Panc1 (cell line): ENCODE measurements around the gene INAFM1. TPM values are rescaled to one million over a fixed set of nuclear protein-coding genes. Genes with fewer than 3 reads are reported as not detected.

ENCODE experiments used
- ATAC-seq: fragments of 200-7000 bp; cut with Tn5 transposase; 2 replicates; pipeline ENCODE4 v1.9.1; 2020; ENCODE audit warnings: mild to moderate bottlenecking, moderate library complexity
- BruUV-seq: library from RNA; stranded (reverse); fragments of 400-500 nt; replicated peaks from 2 replicates; lab custom pipeline; 2021; lab: Mats Ljungman, UMichigan
- CTCF ChIA-PET: fragments of 300-600 bp; sonication (Branson Sonifier 250); formaldehyde crosslinking; loops from one replicate; lab custom pipeline; 2022; ENCODE audit warnings: antibody characterized with exemption; lab: Charles Lee
- POLR2A ChIA-PET: fragments of 300-600 bp; sonication (Branson Sonifier 250); formaldehyde crosslinking; loops from one replicate; lab custom pipeline; 2022; ENCODE audit warnings: antibody characterized with exemption; lab: Charles Lee
- DNase-seq: peaks from one replicate; pipeline ENCODE4 v3.0.0-alpha.2; 2010; ENCODE audit warnings: low read depth, low spot score
- H3K27ac ChIP-seq: 2 replicates; pipeline ENCODE4 v1.5.1; 2011; ENCODE audit warnings: mild to moderate bottlenecking, low read length, inconsistent platforms
- H3K27me3 ChIP-seq: fragments of 200-500 bp; sonication (Bioruptor generic); 2 replicates; pipeline ENCODE4 v1.6.0; 2014; ENCODE audit warnings: low read length, inconsistent platforms; ENCODE audit not compliant: control insufficient read depth, insufficient read depth
- H3K36me3 ChIP-seq: fragments of 200-500 bp; sonication (Bioruptor generic); 2 replicates; pipeline ENCODE4 v1.5.1; 2014; ENCODE audit warnings: inconsistent platforms, mild to moderate bottlenecking, low read length, moderate library complexity; ENCODE audit not compliant: control insufficient read depth, insufficient read depth
- H3K4me1 ChIP-seq: 2 replicates; pipeline ENCODE4 v1.5.1; 2011; ENCODE audit warnings: inconsistent platforms, mild to moderate bottlenecking, low read length, moderate library complexity; ENCODE audit not compliant: control insufficient read depth, insufficient read depth
- H3K4me3 ChIP-seq, 2 experiments: 2 replicates each; pipeline ENCODE4 v1.5.1; 2011 to 2012; ENCODE audit warnings: low read depth in 2 of 2, low read length in 2 of 2, mild to moderate bottlenecking in 2 of 2, inconsistent platforms in 1 of 2, moderate library complexity in 1 of 2
- H3K9me3 ChIP-seq: fragments of 200-500 bp; sonication (Bioruptor generic); 2 replicates; pipeline ENCODE4 v1.5.1; 2014; ENCODE audit warnings: low read depth, mild to moderate bottlenecking, inconsistent platforms, low read length, moderate library complexity; ENCODE audit not compliant: control insufficient read depth, insufficient read depth
- CTCF ChIP-seq: fragments of 450-650 bp; IDR thresholded peaks from 2 replicates; pipeline ENCODE4 v1.5.1; 2017; ENCODE audit warnings: mild to moderate bottlenecking
- POLR2AphosphoS5 ChIP-seq: IDR thresholded peaks from 2 replicates; pipeline ENCODE4 v1.6.1; 2012; ENCODE audit warnings: mild to moderate bottlenecking, low read depth, low read length, moderate library complexity
- REST ChIP-seq, 2 experiments: IDR thresholded peaks; 2 replicates each; pipeline ENCODE4 v1.6.1; 2011 to 2012; ENCODE audit warnings: low read depth in 2 of 2, control low read depth in 1 of 2, low read length in 1 of 2, mild to moderate bottlenecking in 1 of 2, moderate library complexity in 1 of 2; ENCODE audit not compliant: insufficient read depth in 1 of 2
- SIN3A ChIP-seq: IDR thresholded peaks from 2 replicates; pipeline ENCODE4 v1.6.1; 2012; ENCODE audit warnings: low read depth, mild to moderate bottlenecking, low read length, moderate library complexity, borderline replicate concordance; ENCODE audit not compliant: insufficient read depth
- TCF7L2 ChIP-seq: IDR thresholded peaks from 2 replicates; pipeline ENCODE4 v1.6.1; 2011; ENCODE audit warnings: mild to moderate bottlenecking, low read depth, low read length, inconsistent platforms
- in situ Hi-C: cut with HindIII; loops from 2 replicates; pipeline ENCODE4 v1.10.0; 2016; ENCODE audit warnings: low sequenced_read_pairs, low pct_unique_long_range_greater_than_20kb
- intact Hi-C: fragments of 100-400 bp; cut with micrococcal nuclease; formaldehyde crosslinking; loops from one replicate; pipeline ENCODE4 v1.10.0; 2022; ENCODE audit not compliant: unreplicated experiment
- total RNA-seq: library from RNA; stranded (reverse); gene quantifications from one replicate; pipeline ENCODE4 v1.2.1, GENCODE V29; 2021; ENCODE audit not compliant: unreplicated experiment

The INAFM1 gene
- total RNA-seq, 1 experiment from 2014 or later = 13.1 TPM

GRCh38 chr19:47310819-47311218, 36.1 kb downstream of the INAFM1 start:
- CTCF ChIA-PET = no interaction called here
- BruUV-seq = no TSS peak

GRCh38 chr19:47312366-47313006, 37.8 kb downstream of the INAFM1 start:
- H3K4me1 ChIP-seq = 0 out of 2 replicates have a peak, but pooled peaks cover 3% of the 10 kb centered on the region
- TF ChIP-seq REST (IDR thresholded peaks at IDR 0.05; ENCODE audit: insufficient read depth in 1 of 2, low read depth in 2 of 2, low read length in 1 of 2) (no peak), SIN3A (no peak), TCF7L2 (no peak), CTCF (no peak), POLR2AphosphoS5 (no peak)
- no peak overlapping the region for H3K27ac ChIP-seq
- no peaks in the 10 kb centered on the region for H3K27me3 ChIP-seq
- intact Hi-C loops = no loop called here
- ChIA-PET CTCF (no interaction called here), POLR2A (no interaction called here)
- no peak overlapping the region for H3K4me3 ChIP-seq
- DNase-seq (no peak), ATAC-seq (no peak)
- no TSS peak for BruUV-seq
- no peaks in the 10 kb centered on the region for H3K9me3 ChIP-seq
- in situ Hi-C loops = no loop called here
- no peaks in the 10 kb centered on the region for H3K36me3 ChIP-seq

More at GRCh38 chr19:47310819-47311218, 36.1 kb downstream of the INAFM1 start:
- no peaks in the 10 kb centered on the region for H3K9me3 ChIP-seq
- ATAC-seq (no peak), DNase-seq (no peak)
- H3K36me3 ChIP-seq = no peaks in the 10 kb centered on the region
- in situ Hi-C loops (no loop called here), intact Hi-C loops (no loop called here)
- POLR2A ChIA-PET = no interaction called here
- 0 out of 2 replicates have a peak, but pooled peaks cover 3% of the 10 kb centered on the region for H3K4me1 ChIP-seq
- H3K27ac ChIP-seq = no peak overlapping the region
- H3K27me3 ChIP-seq = no peaks in the 10 kb centered on the region
- no peak overlapping the region for H3K4me3 ChIP-seq
- TF ChIP-seq POLR2AphosphoS5 (no peak), CTCF (no peak), SIN3A (no peak), TCF7L2 (no peak), REST (IDR thresholded peaks at IDR 0.05; ENCODE audit: insufficient read depth in 1 of 2, low read depth in 2 of 2, low read length in 1 of 2) (no peak)
